Measurements from ENCODE around the gene KAZN. TPM values are rescaled to one million over a fixed set of nuclear protein-coding genes. Genes with fewer than 3 reads are reported as not detected.

The KAZN gene
- total RNA-seq, 8 experiments from 2014 or later, result 16.9 to 31.4 (median 21.4) TPM

DNA sequence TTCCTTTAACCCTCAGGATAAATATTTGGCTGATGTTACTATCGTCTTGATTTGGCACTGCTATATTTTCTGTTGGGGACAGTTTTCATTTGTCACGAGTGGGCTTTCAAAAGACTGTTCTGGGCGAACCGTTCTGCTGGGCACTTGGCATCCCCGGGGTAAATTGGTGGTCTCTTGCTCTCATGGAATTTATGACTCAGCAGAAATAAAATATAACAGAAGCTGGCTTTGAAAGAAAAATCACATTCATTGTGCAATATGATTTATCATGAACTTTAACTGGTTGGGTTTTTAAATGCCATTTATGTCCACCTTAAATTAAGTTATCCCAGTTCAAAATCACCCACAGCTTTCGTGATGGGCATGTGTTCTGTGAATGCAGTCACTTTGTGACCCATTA is 147.3 kb downstream of the KAZN start:
- Histone ChIP-seq H3K27ac (no peak overlapping the region), H3K4me1 (replicated peaks in 1 of 2) (peaks cover 11 to 15% of the 10 kb centered on the region in 2 donors), H3K4me3 (no peak overlapping the region)
- 27 to 95% (median 85%) methylated on average over 1 to 6 of the region's 6 CpGs; no CpG with 5 or more reads in 1 of the 10 experiments for WGBS, 10 experiments
- no peak for ATAC-seq (replicated peaks in 6 of 8)
- in situ Hi-C loops (cut with MboI; ENCODE audit: low pct_unique_long_range_greater_than_20kb in 2 of 9, low sequenced_read_pairs in 9 of 9, unreplicated experiment in 9 of 9), result no loop called here

DNA sequence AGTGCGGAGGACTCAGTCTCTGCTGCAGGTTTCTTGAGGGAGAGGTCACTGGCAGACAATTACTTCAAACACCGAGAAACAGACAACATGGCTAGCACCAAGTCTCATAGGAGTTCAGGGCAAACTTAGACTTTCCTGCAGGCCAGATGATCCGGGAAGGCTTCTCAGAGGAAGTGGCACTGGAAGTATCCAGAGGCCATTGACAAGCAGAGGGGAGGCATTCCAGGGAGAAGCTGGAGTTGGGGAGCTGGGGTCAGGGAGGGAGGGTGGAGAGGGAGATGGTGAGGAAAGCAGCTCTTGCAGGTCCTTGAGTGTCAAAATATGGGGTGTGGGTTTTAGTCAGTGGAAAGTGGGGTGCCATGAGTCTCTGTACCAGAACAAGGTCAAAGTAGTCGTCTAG is 147.9 kb downstream of the KAZN start:
- Histone ChIP-seq H3K27ac (no peak overlapping the region), H3K4me3 (no peak overlapping the region), H3K4me1 (replicated peaks in 1 of 2) (peaks cover 6 to 9% of the 10 kb centered on the region in 2 donors)
- 75 to 100% (median 89%) methylated on average over 1 to 4 of the region's 4 CpGs; no CpG with 5 or more reads in 2 of the 10 experiments for WGBS, 10 experiments
- in situ Hi-C loops (cut with MboI; ENCODE audit: low pct_unique_long_range_greater_than_20kb in 2 of 9, low sequenced_read_pairs in 9 of 9, unreplicated experiment in 9 of 9), result no loop called here
- no peak for ATAC-seq (replicated peaks in 6 of 8)

DNA sequence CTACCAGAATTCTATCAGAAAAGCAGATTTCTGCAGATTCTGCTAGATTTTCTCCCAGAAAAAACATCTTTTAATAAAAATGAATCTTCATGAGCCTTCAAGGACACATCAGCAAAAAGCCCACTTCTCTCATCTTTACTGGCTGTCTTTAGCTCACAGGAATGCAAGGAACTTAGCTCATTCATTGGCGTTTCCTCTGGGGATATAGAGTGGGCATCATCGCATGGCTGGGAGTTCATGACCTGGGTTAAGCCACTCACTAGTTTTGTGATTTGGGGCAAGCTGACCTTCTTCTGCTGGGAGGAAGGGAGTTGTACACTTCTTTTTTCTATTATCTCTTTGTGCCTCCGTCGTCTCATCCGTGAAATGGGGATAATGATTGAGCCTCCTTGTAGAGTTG is 149.7 kb downstream of the KAZN start:
- no peak for ATAC-seq (replicated peaks in 6 of 8)
- Histone ChIP-seq H3K27ac (no peak overlapping the region), H3K4me1 (replicated peaks in 1 of 2) (no peaks in the 10 kb centered on the region), H3K4me3 (no peak overlapping the region)
- WGBS, 10 experiments, result 77 to 100% (median 92%) methylated on average over 2 to 5 of the region's 5 CpGs; no CpG with 5 or more reads in 2 of the 10 experiments
- in situ Hi-C loops (cut with MboI; ENCODE audit: low pct_unique_long_range_greater_than_20kb in 2 of 9, low sequenced_read_pairs in 9 of 9, unreplicated experiment in 9 of 9), result no loop called here

DNA sequence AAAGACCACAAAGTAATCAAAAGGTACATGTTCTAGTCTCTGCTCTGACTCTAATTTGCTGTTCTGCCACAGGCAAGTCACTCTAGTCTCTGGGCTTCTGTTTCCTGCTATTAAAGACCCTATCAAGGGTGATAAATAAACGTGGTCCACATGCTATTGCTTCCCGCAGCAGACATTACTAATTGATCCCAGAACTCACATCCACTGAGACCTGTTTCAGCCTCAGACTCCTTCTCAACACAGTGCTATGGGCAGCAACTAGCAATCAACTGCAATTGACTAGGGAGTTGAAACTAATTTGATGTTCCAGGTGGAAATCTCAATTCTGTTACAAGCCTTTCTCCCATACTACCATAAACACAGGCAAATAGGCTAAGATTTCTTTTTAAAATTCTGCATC is 150.5 kb downstream of the KAZN start:
- WGBS, 10 experiments, result 0 to 100% (median 50%) methylated on average over 1 to 2 of the region's 2 CpGs; no CpG with 5 or more reads in 3 of the 10 experiments
- Histone ChIP-seq H3K4me3 (no peak overlapping the region), H3K4me1 (replicated peaks in 1 of 2) (no peaks in the 10 kb centered on the region), H3K27ac (no peak overlapping the region)
- in situ Hi-C loops (cut with MboI; ENCODE audit: low pct_unique_long_range_greater_than_20kb in 2 of 9, low sequenced_read_pairs in 9 of 9, unreplicated experiment in 9 of 9), result no loop called here
- ATAC-seq (replicated peaks in 6 of 8), result no peak

DNA sequence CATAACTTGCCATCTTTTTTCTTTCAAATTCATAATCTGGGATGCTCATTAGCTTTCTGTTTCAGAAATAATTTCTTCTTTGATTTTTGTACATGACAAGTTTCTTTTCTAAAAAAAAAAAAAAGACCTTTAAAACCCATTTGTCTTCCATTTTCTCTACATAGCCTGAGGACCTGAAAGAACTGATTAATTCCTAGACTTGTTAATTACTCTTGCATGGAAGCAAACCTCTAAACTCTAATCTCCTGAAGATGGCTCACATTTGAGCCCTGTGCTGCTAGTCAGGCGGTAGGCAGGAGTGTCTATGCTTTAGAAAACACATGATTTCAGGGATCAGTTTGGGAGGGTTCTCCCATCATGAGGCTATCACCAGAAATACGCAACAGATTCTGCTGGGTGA is 152.0 kb downstream of the KAZN start:
- in situ Hi-C loops (cut with MboI; ENCODE audit: low pct_unique_long_range_greater_than_20kb in 2 of 9, low sequenced_read_pairs in 9 of 9, unreplicated experiment in 9 of 9), result loop anchor here in 1 of 9 experiments (25.0 kb wide), 1 partner anchor 638 kb away; no protein-coding TSS in a partner anchor
- H3K27ac ChIP-seq, result no peak overlapping the region
- peaks cover 3 to 5% of the 10 kb centered on the region in 2 donors for H3K4me1 ChIP-seq (replicated peaks in 1 of 2)
- 73 to 100% (median 100%) methylated on average over 1 to 2 of the region's 2 CpGs; no CpG with 5 or more reads in 2 of the 10 experiments for WGBS, 10 experiments
- H3K4me3 ChIP-seq, result no peak overlapping the region
- no peak for ATAC-seq (replicated peaks in 6 of 8)

DNA sequence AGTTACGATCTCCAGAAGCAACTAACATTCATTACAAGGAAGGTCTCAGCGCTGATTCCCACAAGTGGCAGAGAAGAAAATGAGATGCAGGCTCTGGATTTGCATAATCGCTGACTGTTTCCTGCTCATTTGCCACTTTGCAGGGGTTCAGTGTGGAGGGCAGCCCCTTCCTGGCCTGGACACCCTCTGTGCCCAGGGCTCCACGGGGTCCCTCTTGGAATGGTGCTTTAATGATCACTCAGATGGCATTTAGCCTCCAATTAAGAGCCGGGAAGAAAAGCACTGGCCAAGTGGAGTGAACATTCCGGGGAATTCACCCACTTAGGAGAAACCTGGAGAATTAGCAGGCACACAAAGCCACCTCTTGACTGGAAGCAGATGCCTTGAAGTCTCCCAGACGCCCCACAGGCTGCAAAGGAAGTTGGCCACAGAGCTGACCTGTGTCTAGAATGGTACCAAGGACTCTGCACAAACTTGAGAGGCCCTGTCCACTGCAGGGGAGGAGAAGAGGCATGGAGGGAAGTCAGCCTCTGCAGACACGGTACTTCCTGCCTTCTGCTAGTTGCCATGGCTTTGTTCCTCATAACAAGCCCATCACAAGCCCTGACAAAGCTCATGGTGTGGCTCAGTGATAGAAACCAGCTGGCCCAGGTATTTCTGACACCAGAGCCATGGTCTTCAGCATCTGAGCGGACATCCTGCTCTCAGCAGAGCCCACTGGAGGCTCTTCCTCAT is 157.2 kb downstream of the KAZN start:
- peak in 5 of 8 experiments; percentile 28 to 42 (median 41) for ATAC-seq (replicated peaks in 6 of 8)
- in situ Hi-C loops (cut with MboI; ENCODE audit: low pct_unique_long_range_greater_than_20kb in 2 of 9, low sequenced_read_pairs in 9 of 9, unreplicated experiment in 9 of 9), result loop anchor here in 1 of 9 experiments (25.0 kb wide), 1 partner anchor 643 kb away; no protein-coding TSS in a partner anchor
- Histone ChIP-seq H3K4me3 (no peak overlapping the region), H3K27ac (no peak overlapping the region), H3K4me1 (replicated peaks in 1 of 2) (peaks cover 36 to 38% of the 10 kb centered on the region in 2 donors)
- WGBS, 10 experiments, result 52 to 100% (median 75%) methylated on average over 1 to 9 of the region's 9 CpGs; no CpG with 5 or more reads in 2 of the 10 experiments

DNA sequence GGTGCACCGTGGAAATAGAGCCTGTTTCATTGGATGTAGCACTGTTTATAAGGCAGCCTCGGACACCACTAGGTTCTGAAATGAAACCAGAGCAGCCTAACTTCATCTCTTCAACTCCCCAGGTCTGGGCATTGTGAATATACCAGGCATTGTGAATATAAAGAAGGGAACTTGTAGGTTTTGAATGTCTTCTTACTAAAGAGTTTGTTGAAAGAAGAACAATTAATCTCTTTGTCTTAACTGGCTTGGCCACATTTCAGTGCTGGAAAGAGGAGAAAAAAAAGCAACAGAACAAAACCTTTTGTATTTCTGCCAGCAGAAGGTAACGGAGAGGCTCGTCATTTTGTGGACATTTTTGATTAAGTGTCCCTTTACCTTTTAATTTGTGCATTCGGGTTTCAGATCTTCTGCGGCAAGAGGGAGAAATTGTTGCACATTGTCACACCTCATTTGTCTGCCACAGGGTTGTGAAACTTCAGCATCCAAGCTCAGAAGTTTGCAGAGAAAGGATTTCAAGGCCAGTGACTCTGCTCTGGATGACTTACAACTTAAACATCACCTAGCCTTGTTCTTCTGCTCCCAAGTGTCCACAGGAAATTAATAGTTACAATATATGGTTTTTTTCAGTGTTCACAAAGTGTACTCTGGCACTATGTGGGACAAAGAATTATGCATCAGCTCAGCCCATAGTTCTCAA is 158.3 kb downstream of the KAZN start:
- in situ Hi-C loops (cut with MboI; ENCODE audit: low pct_unique_long_range_greater_than_20kb in 2 of 9, low sequenced_read_pairs in 9 of 9, unreplicated experiment in 9 of 9), result loop anchor here in 1 of 9 experiments (25.0 kb wide), 1 partner anchor 644 kb away; no protein-coding TSS in a partner anchor
- WGBS, 10 experiments, result 37 to 78% (median 57%) methylated on average over 1 to 6 of the region's 6 CpGs; no CpG with 5 or more reads in 1 of the 10 experiments
- Histone ChIP-seq H3K27ac (peak overlapping the region in 1 of 2 donors; percentile 9), H3K4me1 (replicated peaks in 1 of 2) (peaks cover 44% of the 10 kb centered on the region in 2 donors), H3K4me3 (no peak overlapping the region)
- ATAC-seq (replicated peaks in 6 of 8), result peak in 4 of 8 experiments; percentile 23 to 47 (median 26)

DNA sequence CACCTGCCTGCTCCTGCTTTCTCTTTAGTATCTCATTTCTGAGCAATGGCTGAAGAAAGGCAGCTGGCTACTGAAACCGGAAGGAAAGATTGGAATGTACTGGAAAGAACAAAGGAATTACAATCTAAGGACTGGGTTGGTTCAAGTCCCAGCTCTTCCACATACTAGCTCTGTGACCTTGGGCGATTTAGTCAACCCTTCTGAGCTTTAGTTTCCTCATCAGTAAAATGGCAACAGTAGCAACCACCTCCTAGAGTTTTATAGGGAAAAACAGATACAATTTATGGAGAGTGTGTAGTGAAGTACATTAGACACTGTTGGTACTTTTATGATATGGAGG is 158.8 kb downstream of the KAZN start:
- Histone ChIP-seq H3K4me1 (replicated peaks in 1 of 2) (peaks cover 44 to 47% of the 10 kb centered on the region in 2 donors), H3K4me3 (no peak overlapping the region), H3K27ac (peak overlapping the region in 1 of 2 donors; percentile 9)
- no peak for ATAC-seq (replicated peaks in 6 of 8)
- 0 to 100% (median 90%) methylated on average over 1 to 2 of the region's 2 CpGs; no CpG with 5 or more reads in 1 of the 10 experiments for WGBS, 10 experiments
- in situ Hi-C loops (cut with MboI; ENCODE audit: low pct_unique_long_range_greater_than_20kb in 2 of 9, low sequenced_read_pairs in 9 of 9, unreplicated experiment in 9 of 9), result loop anchor here in 1 of 9 experiments (25.0 kb wide), 1 partner anchor 645 kb away; no protein-coding TSS in a partner anchor

DNA sequence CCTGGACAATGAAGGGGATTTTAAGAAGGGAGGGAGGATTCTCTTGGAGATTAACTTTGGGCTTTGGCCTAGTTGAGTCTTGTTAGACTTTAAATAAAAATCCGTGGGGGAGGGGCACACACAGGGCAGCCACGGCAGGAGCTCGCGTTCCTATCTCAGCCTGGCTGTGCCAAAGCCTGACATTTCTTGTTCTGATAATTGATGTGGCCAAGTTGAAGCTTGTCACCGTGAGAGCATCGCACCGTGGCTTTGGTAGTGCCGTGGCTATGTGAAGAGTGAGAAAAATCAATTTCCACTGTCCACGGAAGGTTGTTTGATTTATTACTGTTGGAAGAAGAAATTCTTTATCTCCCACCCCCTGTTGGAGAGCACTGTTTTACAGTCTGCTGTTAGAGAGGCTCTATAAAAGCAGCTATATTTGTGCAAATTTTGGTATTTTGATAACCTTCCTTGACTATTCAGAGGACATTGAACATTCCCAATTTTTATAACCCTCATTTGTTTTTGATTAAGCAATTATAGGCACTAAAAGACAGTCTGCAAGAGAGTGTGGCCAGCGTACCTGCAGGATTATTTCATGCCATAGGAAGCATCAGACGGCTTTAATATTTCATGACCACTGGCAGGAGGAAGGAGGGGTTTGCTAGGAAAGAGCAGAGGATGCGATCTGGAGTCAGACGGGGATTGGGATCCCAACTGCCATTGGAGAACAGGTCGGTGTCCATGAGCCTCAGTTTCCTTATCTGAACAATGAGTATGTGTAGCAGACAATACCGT is 160.7 kb downstream of the KAZN start:
- in situ Hi-C loops (cut with MboI; ENCODE audit: low pct_unique_long_range_greater_than_20kb in 2 of 9, low sequenced_read_pairs in 9 of 9, unreplicated experiment in 9 of 9), result loop anchor here in 1 of 9 experiments (25.0 kb wide), 1 partner anchor 647 kb away; no protein-coding TSS in a partner anchor
- peak in 5 of 8 experiments; percentile 33 to 70 (median 66) for ATAC-seq (replicated peaks in 6 of 8)
- Histone ChIP-seq H3K4me1 (replicated peaks in 1 of 2) (peaks cover 44 to 47% of the 10 kb centered on the region in 2 donors), H3K4me3 (no peak overlapping the region), H3K27ac (no peak overlapping the region)
- WGBS, 10 experiments, result 39 to 100% (median 55%) methylated on average over 3 to 15 of the region's 15 CpGs

DNA sequence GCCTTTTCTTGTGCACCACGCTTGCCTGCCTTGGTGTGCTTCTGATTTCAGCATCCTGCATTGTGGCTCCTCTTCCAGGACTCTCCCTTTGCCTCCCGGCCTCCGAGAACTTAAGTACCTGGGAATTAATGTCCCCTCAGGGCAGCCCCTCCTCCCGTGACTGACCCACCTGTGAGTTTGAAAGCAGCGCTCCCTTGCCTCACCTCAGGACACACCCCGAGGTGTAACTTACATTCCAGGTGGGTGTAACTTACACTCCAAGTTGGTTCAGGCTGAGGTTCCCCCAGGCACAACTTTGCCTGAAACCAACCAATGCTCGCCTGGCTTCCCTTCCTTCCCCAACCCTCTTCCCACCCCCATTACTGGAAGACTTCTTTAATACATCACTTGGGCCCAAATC is 161.4 kb downstream of the KAZN start:
- H3K4me1 ChIP-seq (replicated peaks in 1 of 2), result peaks cover 44 to 47% of the 10 kb centered on the region in 2 donors
- no peak overlapping the region for H3K4me3 ChIP-seq
- in situ Hi-C loops (cut with MboI; ENCODE audit: low pct_unique_long_range_greater_than_20kb in 2 of 9, low sequenced_read_pairs in 9 of 9, unreplicated experiment in 9 of 9), result loop anchor here in 1 of 9 experiments (25.0 kb wide), 1 partner anchor 648 kb away; no protein-coding TSS in a partner anchor
- H3K27ac ChIP-seq, result no peak overlapping the region
- no peak for ATAC-seq (replicated peaks in 6 of 8)
- 40 to 100% (median 83%) methylated on average over 1 to 7 of the region's 7 CpGs; no CpG with 5 or more reads in 3 of the 10 experiments for WGBS, 10 experiments

DNA sequence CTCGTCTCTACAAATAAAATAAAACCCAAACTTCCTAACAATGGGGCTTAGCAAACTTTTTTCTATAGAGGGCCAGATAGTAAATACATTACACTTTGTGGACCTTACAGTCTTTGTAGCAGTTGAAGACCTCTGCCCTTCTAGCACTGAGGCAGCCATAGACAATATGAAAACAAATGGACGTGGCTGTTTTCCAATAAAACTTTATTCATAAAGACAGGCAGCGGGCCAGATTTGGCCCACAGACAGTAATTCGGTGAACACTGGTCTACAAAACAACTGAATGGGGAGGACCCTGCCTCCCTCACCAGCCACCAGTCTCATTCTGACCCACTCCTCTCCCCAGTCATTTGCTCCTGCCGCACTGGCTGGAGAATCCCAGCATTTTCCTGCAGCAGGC is 162.3 kb downstream of the KAZN start:
- WGBS, 10 experiments, result 65 to 100% (median 95%) methylated on average over 1 to 5 of the region's 5 CpGs; no CpG with 5 or more reads in 3 of the 10 experiments
- no peak for ATAC-seq (replicated peaks in 6 of 8)
- in situ Hi-C loops (cut with MboI; ENCODE audit: low pct_unique_long_range_greater_than_20kb in 2 of 9, low sequenced_read_pairs in 9 of 9, unreplicated experiment in 9 of 9), result loop anchor here in 1 of 9 experiments (25.0 kb wide), 1 partner anchor 648 kb away; no protein-coding TSS in a partner anchor
- Histone ChIP-seq H3K4me1 (replicated peaks in 1 of 2) (peaks cover 38 to 39% of the 10 kb centered on the region in 2 donors), H3K27ac (no peak overlapping the region), H3K4me3 (no peak overlapping the region)
